ENCODE measurements around the gene HOXB4.

The HOXB4 gene

DNA sequence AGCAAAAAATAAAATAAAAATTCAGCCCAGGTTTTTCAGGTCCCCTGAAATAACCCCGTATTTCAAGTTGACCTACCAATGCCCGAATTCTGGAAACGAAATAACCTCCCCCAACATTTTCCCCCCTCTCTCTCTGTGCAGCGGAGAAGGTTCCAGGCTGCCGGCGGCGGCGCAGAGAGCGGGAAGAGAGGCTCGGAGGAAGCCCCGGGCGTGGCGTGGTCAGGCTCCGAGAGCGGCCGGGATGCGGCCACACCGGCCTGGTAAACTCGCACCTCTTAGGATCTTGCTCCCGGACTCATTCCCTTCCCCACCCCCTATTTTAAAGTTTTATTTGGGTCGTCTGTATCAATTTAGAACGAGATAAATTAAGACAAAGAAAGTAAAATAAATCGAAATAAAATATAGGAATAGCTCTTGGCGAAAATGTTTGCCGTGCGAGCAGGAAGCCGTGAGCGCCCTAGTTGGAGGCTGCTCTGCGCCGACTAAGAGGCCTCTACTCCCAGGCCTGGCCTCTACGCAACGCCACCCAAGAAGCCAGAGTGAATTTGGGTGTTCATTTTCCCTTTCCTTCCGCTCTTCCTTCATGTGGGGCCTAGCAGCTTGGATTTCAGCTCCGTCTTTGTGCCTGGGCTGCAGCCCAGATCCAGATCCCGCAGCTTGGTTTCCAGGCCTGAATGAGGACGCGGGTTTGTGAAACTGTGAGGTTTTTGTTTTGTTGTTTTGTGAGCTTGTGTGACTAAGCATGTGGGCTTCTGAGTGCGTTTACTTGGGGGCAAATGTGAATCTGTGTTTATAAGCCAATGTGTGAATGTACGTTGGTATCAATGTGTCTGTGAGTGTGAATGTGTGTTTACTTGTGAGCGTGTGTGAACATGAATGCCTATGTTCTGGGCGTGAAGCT, 28.1 kb upstream of the HOXB4 start:
- H3K4me3 ChIP-seq (ENCODE audit: low read length in 2 of 2): no peak overlapping the region
- H3K36me3 ChIP-seq (ENCODE audit: control insufficient read depth in 2 of 2, insufficient read depth in 2 of 2, low read length in 2 of 2): no peaks in the 10 kb centered on the region
- no peaks in the 10 kb centered on the region for H3K9me3 ChIP-seq (ENCODE audit: control insufficient read depth in 2 of 2, low read length in 2 of 2)
- H3K9ac ChIP-seq (ENCODE audit: low read length in 2 of 2): no peak overlapping the region
- H3K27ac ChIP-seq (ENCODE audit: low read length): no peak overlapping the region
- peaks cover 90 to 96% of the 10 kb centered on the region in 2 donors for H3K27me3 ChIP-seq (ENCODE audit: control insufficient read depth in 1 of 2, insufficient read depth in 2 of 2, low read length in 2 of 2)
- H3K4me1 ChIP-seq (ENCODE audit: control insufficient read depth, insufficient read depth, low read length): peaks cover 14% of the 10 kb centered on the region

DNA sequence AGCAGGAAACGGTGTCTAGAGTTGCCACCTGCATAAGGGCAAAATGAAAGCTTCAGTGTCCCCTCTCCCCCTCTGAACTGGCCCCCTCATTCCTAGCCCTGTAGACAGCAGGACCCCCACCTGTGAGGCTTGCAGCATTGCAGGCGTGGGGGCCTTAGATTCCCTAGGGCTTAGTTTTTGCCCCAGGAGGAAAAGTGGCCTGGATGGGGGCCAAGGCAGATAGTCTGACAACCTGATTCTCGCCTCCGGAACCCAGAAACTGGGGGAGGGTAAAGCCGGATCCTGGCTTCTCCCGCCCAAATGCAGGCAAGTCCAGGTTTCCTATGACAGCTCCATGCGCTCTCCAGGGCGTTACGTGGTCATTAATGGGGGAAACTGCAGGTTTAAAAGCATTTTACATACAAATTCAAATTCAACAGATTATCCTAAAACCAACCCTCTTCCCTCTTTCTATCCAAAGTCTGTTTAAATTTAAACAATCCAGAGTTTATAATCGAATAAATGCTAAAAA, 27.3 kb upstream of the HOXB4 start:
- Histone ChIP-seq H3K27ac (ENCODE audit: low read length) (no peak overlapping the region), H3K27me3 (ENCODE audit: control insufficient read depth in 1 of 2, insufficient read depth in 2 of 2, low read length in 2 of 2) (peaks cover 89 to 96% of the 10 kb centered on the region in 2 donors), H3K4me1 (ENCODE audit: control insufficient read depth, insufficient read depth, low read length) (peaks cover 8% of the 10 kb centered on the region), H3K4me3 (ENCODE audit: low read length in 2 of 2) (no peak overlapping the region), H3K9me3 (ENCODE audit: control insufficient read depth in 2 of 2, low read length in 2 of 2) (no peaks in the 10 kb centered on the region), H3K36me3 (ENCODE audit: control insufficient read depth in 2 of 2, insufficient read depth in 2 of 2, low read length in 2 of 2) (no peaks in the 10 kb centered on the region), H3K9ac (ENCODE audit: low read length in 2 of 2) (no peak overlapping the region)

DNA sequence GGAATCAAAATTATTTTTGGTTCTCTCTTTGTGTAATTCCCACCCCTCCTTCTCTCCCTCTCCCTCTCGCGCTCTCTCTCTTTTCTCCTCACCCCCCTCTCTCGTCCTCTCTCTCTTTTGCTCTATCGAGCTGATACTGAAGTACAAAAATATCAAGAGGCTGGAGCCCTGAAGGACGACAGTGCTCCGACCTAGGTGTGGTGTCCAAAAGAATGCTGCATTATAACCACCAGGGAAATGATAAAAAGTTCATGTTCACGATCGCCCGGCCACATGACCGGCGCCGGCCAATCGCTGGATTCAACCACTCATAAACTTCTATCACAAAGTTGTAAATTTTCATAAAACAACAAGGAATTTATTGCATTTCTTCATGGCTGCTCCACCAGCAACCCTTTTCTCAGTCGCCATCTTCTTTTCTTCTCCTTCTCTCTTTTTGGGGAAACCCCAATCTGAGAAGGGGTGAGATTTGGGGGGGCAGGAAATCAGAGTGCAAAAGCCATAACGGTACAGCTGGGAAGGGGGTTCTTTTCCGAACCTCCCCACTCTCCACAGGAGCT, 26.7 kb upstream of the HOXB4 start, which contains the start of gene HOXB6:
Gene HOXB6, minus strand, starts transcription at position 217 of the 560 bp plus-strand sequence. CDS start 6,836 bp downstream, outside the sequence.
- no peaks in the 10 kb centered on the region for H3K36me3 ChIP-seq (ENCODE audit: control insufficient read depth in 2 of 2, insufficient read depth in 2 of 2, low read length in 2 of 2)
- H3K27ac ChIP-seq (ENCODE audit: low read length): no peak within 1 kb of the TSS
- no peaks in the 10 kb centered on the region for H3K9me3 ChIP-seq (ENCODE audit: control insufficient read depth in 2 of 2, low read length in 2 of 2)
- peaks cover 89 to 96% of the 10 kb centered on the region in 2 donors for H3K27me3 ChIP-seq (ENCODE audit: control insufficient read depth in 1 of 2, insufficient read depth in 2 of 2, low read length in 2 of 2)
- H3K9ac ChIP-seq (ENCODE audit: low read length in 2 of 2): peak within 1 kb of the TSS in 1 of 2 donors; percentile 21
- H3K4me3 ChIP-seq (ENCODE audit: low read length in 2 of 2): peak within 1 kb of the TSS in 1 of 2 donors; percentile 40
- peaks cover 3% of the 10 kb centered on the region for H3K4me1 ChIP-seq (ENCODE audit: control insufficient read depth, insufficient read depth, low read length)

- Histone ChIP-seq H3K4me1 (ENCODE audit: control insufficient read depth, insufficient read depth, low read length) (peaks cover 3% of the 10 kb centered on the region), H3K9ac (ENCODE audit: low read length in 2 of 2) (peak overlapping the region in 1 of 2 donors; percentile 21), H3K27ac (ENCODE audit: low read length) (no peak overlapping the region), H3K4me3 (ENCODE audit: low read length in 2 of 2) (peak overlapping the region in 1 of 2 donors; percentile 40), H3K9me3 (ENCODE audit: control insufficient read depth in 2 of 2, low read length in 2 of 2) (no peaks in the 10 kb centered on the region), H3K36me3 (ENCODE audit: control insufficient read depth in 2 of 2, insufficient read depth in 2 of 2, low read length in 2 of 2) (no peaks in the 10 kb centered on the region), H3K27me3 (ENCODE audit: control insufficient read depth in 1 of 2, insufficient read depth in 2 of 2, low read length in 2 of 2) (peaks cover 89 to 96% of the 10 kb centered on the region in 2 donors)
Measured at GRCh38 chr17:48603959-48604769, 26.0 kb upstream of the HOXB4 start.

- no peaks in the 10 kb centered on the region for H3K36me3 ChIP-seq (ENCODE audit: control insufficient read depth in 2 of 2, insufficient read depth in 2 of 2, low read length in 2 of 2)
- H3K9ac ChIP-seq (ENCODE audit: low read length in 2 of 2): no peak overlapping the region
- H3K9me3 ChIP-seq (ENCODE audit: control insufficient read depth in 2 of 2, low read length in 2 of 2): no peaks in the 10 kb centered on the region
- H3K4me3 ChIP-seq (ENCODE audit: low read length in 2 of 2): no peak overlapping the region
- H3K27me3 ChIP-seq (ENCODE audit: control insufficient read depth in 1 of 2, insufficient read depth in 2 of 2, low read length in 2 of 2): peaks cover 88 to 98% of the 10 kb centered on the region in 2 donors
- H3K27ac ChIP-seq (ENCODE audit: low read length): no peak overlapping the region
- H3K4me1 ChIP-seq (ENCODE audit: control insufficient read depth, insufficient read depth, low read length): peaks cover 20% of the 10 kb centered on the region
Measured at GRCh38 chr17:48601539-48602425, 23.6 kb upstream of the HOXB4 start.

DNA sequence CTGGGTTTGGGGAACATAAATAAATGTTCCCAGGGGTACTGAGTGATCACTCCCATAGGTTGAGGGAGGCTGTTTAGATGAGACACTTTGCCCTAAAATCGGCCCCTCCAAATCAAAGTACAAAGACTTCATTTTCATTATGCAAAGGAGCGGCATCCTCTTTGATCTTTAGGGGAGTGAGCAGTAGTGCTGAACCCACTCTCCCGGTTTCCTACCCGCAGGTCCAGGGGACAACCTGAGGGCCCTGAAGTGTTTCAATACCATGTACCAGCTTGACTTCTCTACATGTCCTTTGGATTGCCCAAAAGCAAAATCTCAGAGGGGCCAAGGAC, 23.0 kb upstream of the HOXB4 start:
- H3K4me1 ChIP-seq (ENCODE audit: control insufficient read depth, insufficient read depth, low read length): peaks cover 26% of the 10 kb centered on the region
- no peaks in the 10 kb centered on the region for H3K36me3 ChIP-seq (ENCODE audit: control insufficient read depth in 2 of 2, insufficient read depth in 2 of 2, low read length in 2 of 2)
- H3K4me3 ChIP-seq (ENCODE audit: low read length in 2 of 2): no peak overlapping the region
- H3K9me3 ChIP-seq (ENCODE audit: control insufficient read depth in 2 of 2, low read length in 2 of 2): no peaks in the 10 kb centered on the region
- no peak overlapping the region for H3K27ac ChIP-seq (ENCODE audit: low read length)
- H3K9ac ChIP-seq (ENCODE audit: low read length in 2 of 2): no peak overlapping the region
- peaks cover 88 to 98% of the 10 kb centered on the region in 2 donors for H3K27me3 ChIP-seq (ENCODE audit: control insufficient read depth in 1 of 2, insufficient read depth in 2 of 2, low read length in 2 of 2)

DNA sequence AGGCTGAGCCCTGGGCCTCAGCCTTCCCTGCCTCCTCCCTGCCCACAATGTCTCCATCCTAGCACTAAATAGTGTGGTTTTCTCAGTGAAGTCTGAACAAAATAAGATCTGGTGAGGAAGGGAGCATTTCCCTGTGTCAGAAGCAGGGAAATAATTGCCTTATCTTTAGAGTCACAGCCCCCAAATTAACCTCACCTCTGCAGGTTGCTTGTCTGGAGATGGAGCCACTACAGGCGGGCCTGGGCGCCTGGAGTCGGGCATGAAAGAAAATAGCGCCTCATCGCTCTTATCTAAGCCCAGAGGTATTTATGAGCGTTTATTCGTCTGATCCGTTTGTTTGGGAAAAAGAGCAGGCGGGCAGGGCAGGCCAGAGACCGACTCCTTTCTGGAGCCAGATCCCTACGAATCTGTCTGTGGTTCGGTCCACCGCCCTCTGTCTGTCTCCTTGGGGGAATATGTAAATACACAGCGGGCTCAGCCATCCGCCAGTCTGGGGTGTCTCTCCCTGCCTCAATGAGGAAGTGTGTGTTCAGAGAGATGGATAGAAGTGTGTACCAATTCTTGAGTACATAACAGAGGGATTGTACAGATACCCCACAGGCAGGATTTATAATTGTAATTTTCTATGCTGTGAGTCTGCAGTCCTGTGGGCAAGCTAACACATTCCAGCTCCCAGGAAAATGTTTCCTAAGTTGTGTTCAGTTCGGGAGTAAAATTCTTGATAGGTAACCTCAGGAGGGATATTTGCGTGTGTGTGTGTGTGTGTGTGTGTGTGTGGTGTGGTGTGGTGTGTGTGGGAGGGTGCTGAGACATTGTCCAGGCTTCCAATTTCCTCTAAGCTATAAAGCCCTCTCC, 22.3 kb upstream of the HOXB4 start:
- Histone ChIP-seq H3K27me3 (ENCODE audit: control insufficient read depth in 1 of 2, insufficient read depth in 2 of 2, low read length in 2 of 2) (peaks cover 86 to 98% of the 10 kb centered on the region in 2 donors), H3K36me3 (ENCODE audit: control insufficient read depth in 2 of 2, insufficient read depth in 2 of 2, low read length in 2 of 2) (no peaks in the 10 kb centered on the region), H3K4me1 (ENCODE audit: control insufficient read depth, insufficient read depth, low read length) (peaks cover 29% of the 10 kb centered on the region), H3K9me3 (ENCODE audit: control insufficient read depth in 2 of 2, low read length in 2 of 2) (no peaks in the 10 kb centered on the region), H3K27ac (ENCODE audit: low read length) (no peak overlapping the region), H3K9ac (ENCODE audit: low read length in 2 of 2) (no peak overlapping the region), H3K4me3 (ENCODE audit: low read length in 2 of 2) (no peak overlapping the region)

DNA sequence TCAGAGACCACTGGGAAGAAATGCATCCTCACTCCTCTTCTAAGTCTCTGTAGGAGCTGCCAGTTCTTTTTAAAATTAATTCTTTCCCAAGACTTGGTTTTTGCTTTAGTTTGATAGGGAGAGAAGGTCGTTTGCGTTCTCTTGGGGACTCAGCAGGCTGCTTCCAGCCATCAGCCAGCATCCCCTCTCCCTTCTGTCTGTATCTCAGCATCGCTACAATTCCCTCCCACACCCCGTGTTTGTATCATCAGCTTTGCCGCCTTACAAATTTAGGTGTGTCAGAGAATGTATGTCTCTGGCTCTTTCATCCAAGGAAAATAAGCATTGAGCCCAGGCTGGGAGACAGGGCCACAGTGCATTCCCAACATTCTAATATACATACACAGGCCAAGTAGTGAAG, 21.2 kb upstream of the HOXB4 start:
- H3K9ac ChIP-seq (ENCODE audit: low read length in 2 of 2): no peak overlapping the region
- H3K9me3 ChIP-seq (ENCODE audit: control insufficient read depth in 2 of 2, low read length in 2 of 2): no peaks in the 10 kb centered on the region
- H3K36me3 ChIP-seq (ENCODE audit: control insufficient read depth in 2 of 2, insufficient read depth in 2 of 2, low read length in 2 of 2): no peaks in the 10 kb centered on the region
- H3K27ac ChIP-seq (ENCODE audit: low read length): no peak overlapping the region
- no peak overlapping the region for H3K4me3 ChIP-seq (ENCODE audit: low read length in 2 of 2)
- H3K4me1 ChIP-seq (ENCODE audit: control insufficient read depth, insufficient read depth, low read length): peaks cover 34% of the 10 kb centered on the region
- peaks cover 84 to 98% of the 10 kb centered on the region in 2 donors for H3K27me3 ChIP-seq (ENCODE audit: control insufficient read depth in 1 of 2, insufficient read depth in 2 of 2, low read length in 2 of 2)

- Histone ChIP-seq H3K27ac (ENCODE audit: low read length) (no peak overlapping the region), H3K9me3 (ENCODE audit: control insufficient read depth in 2 of 2, low read length in 2 of 2) (no peaks in the 10 kb centered on the region), H3K4me3 (ENCODE audit: low read length in 2 of 2) (peak overlapping the region in 1 of 2 donors; percentile 75), H3K4me1 (ENCODE audit: control insufficient read depth, insufficient read depth, low read length) (peaks cover 38% of the 10 kb centered on the region), H3K9ac (ENCODE audit: low read length in 2 of 2) (no peak overlapping the region), H3K27me3 (ENCODE audit: control insufficient read depth in 1 of 2, insufficient read depth in 2 of 2, low read length in 2 of 2) (peaks cover 78 to 98% of the 10 kb centered on the region in 2 donors), H3K36me3 (ENCODE audit: control insufficient read depth in 2 of 2, insufficient read depth in 2 of 2, low read length in 2 of 2) (no peaks in the 10 kb centered on the region)
Measured at GRCh38 chr17:48598736-48599135, 20.6 kb upstream of the HOXB4 start.

Measured in stomach smooth muscle (tissue), 2 donors.